Suprapubic skin (tissue), 3 donors: ENCODE results near the gene RAVER1.

Experiments
- CTCF ChIP-seq, 2 donors: fragments of 200-600 bp in 1 of 2; fragments of 450-650 bp in 1 of 2; sonication (generic) in 1 of 2; IDR thresholded peaks; one replicate each; pipeline ENCODE4 v1.5.1; 2016 to 2019; ENCODE audit warnings: antibody characterized with exemption in 2 of 2, mild to moderate bottlenecking in 1 of 2, moderate library complexity in 1 of 2
- POLR2A ChIP-seq, 2 donors: fragments of 450-650 bp; IDR thresholded peaks; one replicate each; pipeline ENCODE4 v1.6.1; 2017; ENCODE audit warnings: antibody characterized with exemption in 2 of 2, mild to moderate bottlenecking in 2 of 2, moderate library complexity in 2 of 2

GRCh38 chr19:10286803-10287737 is 46.3 kb downstream of the RAVER1 start, which contains the start of gene ICAM4:
- TF ChIP-seq CTCF (IDR thresholded peaks at IDR 0.05): no peak
- no peak for TF ChIP-seq POLR2A (IDR thresholded peaks at IDR 0.05)
